Measurements from ENCODE around the gene ARID1B. TPM values are rescaled to one million over a fixed set of nuclear protein-coding genes. Genes with fewer than 3 reads are reported as not detected.

Gene ARID1B
- total and polyA plus RNA-seq, 2 of the 13 experiments (the other 11 are each of a cell fraction or from before 2014, with no cell fraction given) = 20.1 to 32.6 TPM

DNA sequence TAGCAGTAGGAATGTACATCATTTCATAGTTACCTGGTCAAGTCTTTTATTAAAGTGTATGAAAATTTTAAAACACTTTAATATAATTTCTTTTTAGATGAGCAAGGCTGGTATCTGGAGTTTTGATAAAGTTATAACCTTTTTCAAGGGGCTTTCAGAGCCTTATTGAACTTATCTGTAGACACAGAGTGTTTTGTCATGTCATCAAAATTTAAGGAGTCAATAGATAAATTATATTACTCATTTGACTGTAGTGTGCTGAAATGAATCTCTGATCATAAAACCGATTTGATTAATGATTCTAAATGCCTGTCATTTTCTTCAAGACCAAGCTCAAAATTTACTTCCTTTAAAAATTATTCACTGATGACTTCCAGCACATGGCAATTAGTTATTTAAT lies 125.6 kb downstream of the ARID1B start (continued):
- TF ChIP-seq, protein P1, sequence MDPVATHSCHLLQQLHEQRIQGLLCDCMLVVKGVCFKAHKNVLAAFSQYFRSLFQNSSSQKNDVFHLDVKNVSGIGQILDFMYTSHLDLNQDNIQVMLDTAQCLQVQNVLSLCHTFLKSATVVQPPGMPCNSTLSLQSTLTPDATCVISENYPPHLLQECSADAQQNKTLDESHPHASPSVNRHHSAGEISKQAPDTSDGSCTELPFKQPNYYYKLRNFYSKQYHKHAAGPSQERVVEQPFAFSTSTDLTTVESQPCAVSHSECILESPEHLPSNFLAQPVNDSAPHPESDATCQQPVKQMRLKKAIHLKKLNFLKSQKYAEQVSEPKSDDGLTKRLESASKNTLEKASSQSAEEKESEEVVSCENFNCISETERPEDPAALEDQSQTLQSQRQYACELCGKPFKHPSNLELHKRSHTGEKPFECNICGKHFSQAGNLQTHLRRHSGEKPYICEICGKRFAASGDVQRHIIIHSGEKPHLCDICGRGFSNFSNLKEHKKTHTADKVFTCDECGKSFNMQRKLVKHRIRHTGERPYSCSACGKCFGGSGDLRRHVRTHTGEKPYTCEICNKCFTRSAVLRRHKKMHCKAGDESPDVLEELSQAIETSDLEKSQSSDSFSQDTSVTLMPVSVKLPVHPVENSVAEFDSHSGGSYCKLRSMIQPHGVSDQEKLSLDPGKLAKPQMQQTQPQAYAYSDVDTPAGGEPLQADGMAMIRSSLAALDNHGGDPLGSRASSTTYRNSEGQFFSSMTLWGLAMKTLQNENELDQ (CRISPR knock-in tag; IDR thresholded peaks at IDR 0.05; ENCODE audit: borderline replicate concordance) = no peak
- TF ChIP-seq BCL6 (CRISPR knock-in tag; IDR thresholded peaks at IDR 0.05) (no peak), ZNF331 (CRISPR knock-in tag; IDR thresholded peaks at IDR 0.05) (no peak), FOXJ3 (CRISPR knock-in tag; IDR thresholded peaks at IDR 0.05; ENCODE audit: borderline replicate concordance) (no peak)

DNA sequence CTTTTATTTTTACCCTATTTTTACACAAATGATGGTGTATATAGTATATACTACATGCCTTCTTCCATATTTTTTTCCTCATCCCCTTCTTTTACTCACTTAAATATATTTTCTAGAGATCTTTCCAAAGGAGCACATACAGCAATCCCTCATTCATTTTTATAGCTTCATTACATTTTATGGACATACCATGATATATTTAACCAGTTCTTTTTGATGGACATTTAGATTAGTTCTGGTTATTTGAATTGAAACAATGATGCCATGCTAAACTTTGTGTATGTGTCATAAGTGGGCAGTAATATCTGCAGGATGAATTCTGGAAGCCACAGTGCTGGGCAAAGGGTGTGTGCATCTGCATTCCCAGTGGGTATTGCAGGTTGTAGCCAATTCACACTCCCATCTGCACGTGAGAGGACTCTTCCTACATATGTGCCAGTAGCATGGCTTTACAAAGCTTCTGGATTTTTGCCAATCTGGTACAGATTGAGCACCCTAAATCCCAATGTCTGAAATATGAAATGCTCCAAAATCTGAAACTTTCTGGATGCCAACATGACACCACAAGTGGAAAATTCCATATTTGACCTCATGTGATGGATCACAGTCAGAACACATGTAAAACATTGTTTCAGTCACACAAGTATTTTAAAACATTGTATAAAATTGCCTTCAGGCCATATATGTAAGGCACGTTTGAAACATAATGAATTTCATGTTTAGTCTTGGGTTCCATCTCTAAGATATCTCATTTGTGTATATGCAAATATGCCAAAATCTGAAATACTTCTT lies 127.2 kb downstream of the ARID1B start:
- Histone ChIP-seq H3K9ac (ENCODE audit: insufficient read depth, low read depth, low read length) (no peak overlapping the region), H3K4me1 (ENCODE audit: insufficient read depth, low read length) (no peaks in the 10 kb centered on the region), H3K4me2 (ENCODE audit: low read depth, low read length) (no peak overlapping the region), H3K9me3 (ENCODE audit: low read length) (no peaks in the 10 kb centered on the region), H3K79me2 (ENCODE audit: insufficient read depth, low read length) (peaks cover 8% of the 10 kb centered on the region), H3K27me3 (ENCODE audit: control insufficient read depth in 1 of 2, insufficient read depth in 2 of 2, low read length in 2 of 2) (no peaks in the 10 kb centered on the region), H3K27ac (ENCODE audit: extremely low read length, insufficient read depth, low read length) (no peak overlapping the region), H4K20me1 (ENCODE audit: insufficient read depth, low read length) (no peaks in the 10 kb centered on the region; the same call in none of the 2 replicates), H2AFZ (ENCODE audit: low read length) (no peak overlapping the region), H3K36me3 (replicated peaks in 1 of 2; ENCODE audit: control insufficient read depth in 1 of 2, insufficient read depth in 2 of 2, low read length in 2 of 2) (peaks cover 4 to 30% of the 10 kb centered on the region in 2 experiments), H3K4me3 (replicated peaks in 1 of 3; ENCODE audit: insufficient read depth in 1 of 3, low read depth in 2 of 3, low read length in 3 of 3) (no peak overlapping the region)
- no TSS peak for BruUV-seq (replicated peaks)
- CTCF ChIA-PET (ENCODE audit: low intra/inter-chr PET ratio, low total read pairs) = no interaction called here
- FAIRE-seq (peak; percentile 4), DNase-seq (ENCODE audit: low spot score) (no peak), ATAC-seq (no peak)
- in situ Hi-C loops (cut with HindIII; ENCODE audit: extremely low pct_ligation_motif_present, low pct_unique_long_range_greater_than_20kb) (no loop called here), intact Hi-C loops (cut with micrococcal nuclease; ENCODE audit: unreplicated experiment) (no loop called here)
- POLR2A ChIA-PET = no interaction called here
- WGBS (ENCODE audit: low lambda C conversion rate) = 99% methylated on average over 2 of the region's 2 CpGs
- TF ChIP-seq, protein P2, sequence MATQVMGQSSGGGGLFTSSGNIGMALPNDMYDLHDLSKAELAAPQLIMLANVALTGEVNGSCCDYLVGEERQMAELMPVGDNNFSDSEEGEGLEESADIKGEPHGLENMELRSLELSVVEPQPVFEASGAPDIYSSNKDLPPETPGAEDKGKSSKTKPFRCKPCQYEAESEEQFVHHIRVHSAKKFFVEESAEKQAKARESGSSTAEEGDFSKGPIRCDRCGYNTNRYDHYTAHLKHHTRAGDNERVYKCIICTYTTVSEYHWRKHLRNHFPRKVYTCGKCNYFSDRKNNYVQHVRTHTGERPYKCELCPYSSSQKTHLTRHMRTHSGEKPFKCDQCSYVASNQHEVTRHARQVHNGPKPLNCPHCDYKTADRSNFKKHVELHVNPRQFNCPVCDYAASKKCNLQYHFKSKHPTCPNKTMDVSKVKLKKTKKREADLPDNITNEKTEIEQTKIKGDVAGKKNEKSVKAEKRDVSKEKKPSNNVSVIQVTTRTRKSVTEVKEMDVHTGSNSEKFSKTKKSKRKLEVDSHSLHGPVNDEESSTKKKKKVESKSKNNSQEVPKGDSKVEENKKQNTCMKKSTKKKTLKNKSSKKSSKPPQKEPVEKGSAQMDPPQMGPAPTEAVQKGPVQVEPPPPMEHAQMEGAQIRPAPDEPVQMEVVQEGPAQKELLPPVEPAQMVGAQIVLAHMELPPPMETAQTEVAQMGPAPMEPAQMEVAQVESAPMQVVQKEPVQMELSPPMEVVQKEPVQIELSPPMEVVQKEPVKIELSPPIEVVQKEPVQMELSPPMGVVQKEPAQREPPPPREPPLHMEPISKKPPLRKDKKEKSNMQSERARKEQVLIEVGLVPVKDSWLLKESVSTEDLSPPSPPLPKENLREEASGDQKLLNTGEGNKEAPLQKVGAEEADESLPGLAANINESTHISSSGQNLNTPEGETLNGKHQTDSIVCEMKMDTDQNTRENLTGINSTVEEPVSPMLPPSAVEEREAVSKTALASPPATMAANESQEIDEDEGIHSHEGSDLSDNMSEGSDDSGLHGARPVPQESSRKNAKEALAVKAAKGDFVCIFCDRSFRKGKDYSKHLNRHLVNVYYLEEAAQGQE (IDR thresholded peaks at IDR 0.05; ENCODE audit: borderline replicate concordance in 1 of 2, low read depth in 1 of 2, low read length in 2 of 2) = no peak
- TF ChIP-seq SIN3A (IDR thresholded peaks at IDR 0.05; ENCODE audit: borderline replicate concordance, low read depth, low read length) (no peak), MAF1 (CRISPR knock-in tag; IDR thresholded peaks at IDR 0.05; ENCODE audit: borderline replicate concordance) (no peak), MATR3 (CRISPR knock-in tag; IDR thresholded peaks at IDR 0.05) (no peak)
